PC-3 (cell line): ENCODE measurements around the gene SF3B2.

Experiments used
- EZH2 ChIP-seq: fragments of 300-600 bp; sonication (generic); IDR thresholded peaks from one replicate; pipeline ENCODE4 v1.6.1; 2017; ENCODE audit warnings: antibody characterized with exemption, mild to moderate bottlenecking, low read length; ENCODE audit not compliant: unreplicated experiment
- EZH2phosphoT487 ChIP-seq: fragments of 300-600 bp; sonication (generic); IDR thresholded peaks from 2 replicates; pipeline ENCODE4 v1.6.1; 2018; ENCODE audit warnings: mild to moderate bottlenecking, antibody characterized with exemption, low read length, borderline replicate concordance
- TF ChIP-seq, protein P1 (sequence below): fragments of 300-600 bp; sonication (generic); conservative IDR thresholded peaks from 2 replicates; pipeline ENCODE4 v1.5.1; 2017; ENCODE audit warnings: antibody characterized with exemption, low read depth, mild to moderate bottlenecking, low read length

DNA sequence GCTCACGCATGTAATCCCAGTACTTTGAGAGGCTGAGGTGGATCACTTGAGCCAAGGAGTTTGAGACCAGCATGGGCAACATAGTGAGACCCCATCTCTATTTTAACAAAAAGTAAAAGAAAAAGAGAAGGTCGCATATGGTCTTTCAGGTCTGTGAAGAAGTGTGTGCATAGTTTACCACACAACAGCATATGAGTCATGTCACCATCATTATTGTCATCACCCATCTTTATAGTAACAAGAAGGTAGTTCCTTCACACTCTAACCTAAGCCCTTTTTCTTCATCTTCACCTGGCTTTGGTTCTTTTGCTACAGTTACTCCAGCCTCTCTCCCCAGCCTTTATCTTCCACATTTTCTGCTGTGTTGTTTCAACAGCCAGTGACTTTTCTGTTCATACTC is 57.1 kb downstream of the SF3B2 start:
- TF ChIP-seq, protein P1, sequence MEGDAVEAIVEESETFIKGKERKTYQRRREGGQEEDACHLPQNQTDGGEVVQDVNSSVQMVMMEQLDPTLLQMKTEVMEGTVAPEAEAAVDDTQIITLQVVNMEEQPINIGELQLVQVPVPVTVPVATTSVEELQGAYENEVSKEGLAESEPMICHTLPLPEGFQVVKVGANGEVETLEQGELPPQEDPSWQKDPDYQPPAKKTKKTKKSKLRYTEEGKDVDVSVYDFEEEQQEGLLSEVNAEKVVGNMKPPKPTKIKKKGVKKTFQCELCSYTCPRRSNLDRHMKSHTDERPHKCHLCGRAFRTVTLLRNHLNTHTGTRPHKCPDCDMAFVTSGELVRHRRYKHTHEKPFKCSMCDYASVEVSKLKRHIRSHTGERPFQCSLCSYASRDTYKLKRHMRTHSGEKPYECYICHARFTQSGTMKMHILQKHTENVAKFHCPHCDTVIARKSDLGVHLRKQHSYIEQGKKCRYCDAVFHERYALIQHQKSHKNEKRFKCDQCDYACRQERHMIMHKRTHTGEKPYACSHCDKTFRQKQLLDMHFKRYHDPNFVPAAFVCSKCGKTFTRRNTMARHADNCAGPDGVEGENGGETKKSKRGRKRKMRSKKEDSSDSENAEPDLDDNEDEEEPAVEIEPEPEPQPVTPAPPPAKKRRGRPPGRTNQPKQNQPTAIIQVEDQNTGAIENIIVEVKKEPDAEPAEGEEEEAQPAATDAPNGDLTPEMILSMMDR = no peak
- TF ChIP-seq EZH2 (no peak), EZH2phosphoT487 (no peak)
